ENCODE measurements around the gene SUMO2.

DNA sequence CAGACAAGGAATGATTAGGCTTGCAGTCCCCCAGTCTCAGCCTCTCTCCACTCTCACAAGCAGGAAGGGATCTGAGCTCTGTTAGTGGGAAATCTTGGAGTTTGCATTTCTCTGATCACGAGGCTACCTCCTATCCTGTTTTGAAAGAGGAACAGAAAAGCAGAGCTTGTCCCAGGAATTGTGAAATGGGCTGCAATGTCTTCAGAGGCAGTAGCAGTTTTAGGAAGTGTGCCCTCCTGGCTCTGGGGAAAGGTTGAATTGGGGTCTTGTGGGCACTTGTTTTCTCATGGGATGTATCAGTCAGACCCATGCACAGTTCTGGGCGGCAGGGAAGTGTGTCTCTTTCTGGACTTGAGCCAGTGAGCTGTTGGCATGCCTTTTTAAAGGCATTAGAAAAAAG lies 45.5 kb upstream of the SUMO2 start:
- TF ChIP-seq CTCF (IDR thresholded peaks at IDR 0.05; ENCODE audit: low read depth, low read length) (no peak), EZH2phosphoT487 (IDR thresholded peaks at IDR 0.05; ENCODE audit: low read depth) (no peak)

Data from OCI-LY3 (cell line).